Stimulated activated CD4-positive, alpha-beta T cell treated with anti-CD3 and anti-CD28 coated beads, Interleukin-1b, Interleukin-23, amount 100 ng/mL, for 24 hours (primary cell): ENCODE data around the gene TMEM238L.

ENCODE experiments used
- DNase-seq, 4 experiments: peaks; one replicate each; pipeline ENCODE4 v3.0.0-alpha.2; 2020; ENCODE audit warnings: low read depth in 4 of 4, low spot score in 1 of 4

TMEM238L gene

GRCh38 chr17:10805911-10806310 lies 2.0 kb upstream of the TMEM238L start:
- DNase-seq = no peak

GRCh38 chr17:10804546-10804945 lies 647 bp upstream of the TMEM238L start:
- DNase-seq = no peak

GRCh38 chr17:10803350-10803749 lies 549 bp downstream of the TMEM238L start:
- no peak for DNase-seq

- DNase-seq = no peak
Observed at GRCh38 chr17:10802496-10803284, 1.2 kb downstream of the TMEM238L start.

- no peak for DNase-seq
Observed at GRCh38 chr17:10799407-10799806, 4.5 kb downstream of the TMEM238L start.

- no peak for DNase-seq
Observed at GRCh38 chr17:10798910-10799309, 5.0 kb downstream of the TMEM238L start.

- no peak for DNase-seq
Observed at GRCh38 chr17:10798332-10798749, 5.6 kb downstream of the TMEM238L start.

- no peak for DNase-seq
Observed at GRCh38 chr17:10797476-10798328, 6.2 kb downstream of the TMEM238L start.

GRCh38 chr17:10793816-10794215 lies 10.1 kb downstream of the TMEM238L start:
- no peak for DNase-seq

- no peak for DNase-seq
Observed at GRCh38 chr17:10793256-10793655, 10.6 kb downstream of the TMEM238L start.

- DNase-seq = no peak
Observed at GRCh38 chr17:10792151-10792550, 11.7 kb downstream of the TMEM238L start.

GRCh38 chr17:10790491-10791401 lies 13.2 kb downstream of the TMEM238L start:
- no peak for DNase-seq

- DNase-seq = no peak
Observed at GRCh38 chr17:10789694-10790271, 14.1 kb downstream of the TMEM238L start.

- no peak for DNase-seq
Observed at GRCh38 chr17:10787306-10788045, 16.4 kb downstream of the TMEM238L start.

- no peak for DNase-seq
Observed at GRCh38 chr17:10785295-10785694, 18.6 kb downstream of the TMEM238L start.

GRCh38 chr17:10779609-10780008 lies 24.3 kb downstream of the TMEM238L start:
- DNase-seq = no peak

GRCh38 chr17:10777890-10778289 lies 26.0 kb downstream of the TMEM238L start:
- no peak for DNase-seq

GRCh38 chr17:10777131-10777807 lies 26.6 kb downstream of the TMEM238L start:
- no peak for DNase-seq

- no peak for DNase-seq
Observed at GRCh38 chr17:10776381-10776780, 27.5 kb downstream of the TMEM238L start.
